Ammon's horn (tissue), 1 donor: ENCODE data around the gene ALS2.
"Not testable (repeated sequence)": the region's sequence is repeated elsewhere in the genome, so short reads cannot be mapped to it uniquely, and the experiment has no call there.

Source experiments
- DNase-seq: peaks from one replicate; pipeline ENCODE4 v3.0.0-alpha.2; 2016; ENCODE audit warnings: low spot score

ALS2 gene

GRCh38 chr2:201780674-201781493 lies at the start of gene ALS2:
Gene ALS2 (minus strand): TSS chr2:201780933. CDS start chr2:201768885, 12,048 bp downstream.
- DNase-seq = peak; percentile 97

GRCh38 chr2:201828220-201828619 lies 47.5 kb upstream of the ALS2 start:
- DNase-seq = no peak

- no peak for DNase-seq
Observed at GRCh38 chr2:201827621-201828020, 46.9 kb upstream of the ALS2 start.

GRCh38 chr2:201824212-201824611 lies 43.5 kb upstream of the ALS2 start:
- no peak for DNase-seq

- DNase-seq = no peak
Observed at GRCh38 chr2:201821080-201821479, 40.3 kb upstream of the ALS2 start.

GRCh38 chr2:201820383-201821007 lies 39.8 kb upstream of the ALS2 start:
- DNase-seq = no peak

- no peak for DNase-seq
Observed at GRCh38 chr2:201816657-201817575, 36.2 kb upstream of the ALS2 start.

GRCh38 chr2:201813996-201814760 lies 33.4 kb upstream of the ALS2 start:
- DNase-seq = no peak

GRCh38 chr2:201810604-201811003 lies 29.9 kb upstream of the ALS2 start:
- DNase-seq = not testable (repeated sequence)

GRCh38 chr2:201809633-201810032 lies 28.9 kb upstream of the ALS2 start:
- DNase-seq = no peak

- no peak for DNase-seq
Observed at GRCh38 chr2:201808027-201808426, 27.3 kb upstream of the ALS2 start.

GRCh38 chr2:201807452-201807999 lies 26.8 kb upstream of the ALS2 start:
- DNase-seq = no peak

- DNase-seq = no peak
Observed at GRCh38 chr2:201806442-201807170, 25.9 kb upstream of the ALS2 start, which contains the start of gene CDK15. Gene CDK15 (plus strand): TSS chr2:201806537. CDS start chr2:201806665, 128 bp downstream.

GRCh38 chr2:201798914-201799285 lies 18.2 kb upstream of the ALS2 start:
- DNase-seq = not testable (repeated sequence)

GRCh38 chr2:201798252-201798913 lies 17.6 kb upstream of the ALS2 start:
- DNase-seq = no peak

GRCh38 chr2:201797175-201797840 lies 16.6 kb upstream of the ALS2 start:
- no peak for DNase-seq

- DNase-seq = no peak
Observed at GRCh38 chr2:201796478-201796865, 15.7 kb upstream of the ALS2 start.

- DNase-seq = peak; percentile 63
Observed at GRCh38 chr2:201795607-201796477, 15.1 kb upstream of the ALS2 start.
